K562 (cell line): ENCODE measurements around the gene SCYGR1. TPM values are rescaled to one million over a fixed set of nuclear protein-coding genes. Genes with fewer than 3 reads are reported as not detected.

Experiments
- ATAC-seq: fragments of 200-7000 bp; cut with Tn5 transposase; 3 replicates; pipeline ENCODE4 v1.9.1; 2020; ENCODE audit warnings: moderate library complexity
- BruUV-seq: library from RNA; stranded (reverse); fragments of 400-500 nt; replicated peaks from 2 replicates; lab custom pipeline; 2021; lab: Mats Ljungman, UMichigan
- CTCF ChIA-PET: fragments of 300-600 bp; formaldehyde crosslinking; extraction: SDS; loops from one replicate; lab custom pipeline; 2021; ENCODE audit warnings: low intra/inter-chr PET ratio; lab: Yijun Ruan, JAX
- POLR2A ChIA-PET: fragments of 300-600, 350-650 bp; sonication (Branson Sonifier 250); formaldehyde crosslinking; extraction: SDS; loops from one replicate; lab custom pipeline; 2021; ENCODE audit warnings: antibody characterized with exemption, inconsistent platforms; lab: Yijun Ruan, JAX
- DNase-seq, 4 experiments: peaks; one replicate each; pipeline versions ENCODE4 v3.0.0 to v3.0.0-alpha.2; 2011 to 2018; ENCODE audit warnings: low spot score in 3 of 4, mixed read lengths in 3 of 4; ENCODE audit errors: extremely low read depth in 1 of 4
- FAIRE-seq: peaks from 2 replicates; lab custom pipeline; 2011; peaks lifted over from hg19 to GRCh38; lab: Jason Lieb, UNC
- H2AFZ ChIP-seq: 2 replicates; pipeline ENCODE4 v1.6.0; 2011; ENCODE audit warnings: low read depth, low read length, control low read depth, inconsistent platforms
- H3K27ac ChIP-seq: fragments of 200-600 bp; 3 replicates; pipeline ENCODE4 v1.8.0; 2011; ENCODE audit warnings: low read depth, mild to moderate bottlenecking, control low read depth, inconsistent platforms, low read length, moderate library complexity, mixed read lengths; ENCODE audit errors: extremely low read depth
- H3K27me3 ChIP-seq, 2 experiments: fragments of 300-600 bp in 1 of 2; 2 replicates in 1 of 2; 3 replicates in 1 of 2; pipeline versions ENCODE4 v1.6.0 to v1.8.0; 2011; ENCODE audit warnings: inconsistent platforms in 2 of 2, low read length in 2 of 2, mild to moderate bottlenecking in 1 of 2, mixed read lengths in 1 of 2, moderate library complexity in 1 of 2; ENCODE audit not compliant: control insufficient read depth in 2 of 2, insufficient read depth in 2 of 2
- H3K36me3 ChIP-seq: fragments of 300-600 bp; 3 replicates; pipeline ENCODE4 v1.8.0; 2011; ENCODE audit warnings: mild to moderate bottlenecking, low read length, inconsistent platforms; ENCODE audit not compliant: control insufficient read depth, insufficient read depth
- H3K4me1 ChIP-seq, 2 experiments: fragments of 200-600 bp in 1 of 2; replicated peaks in 1 of 2; 2 replicates in 1 of 2; 3 replicates in 1 of 2; pipeline versions ENCODE4 v1.5.1 to v1.8.0; 2011; ENCODE audit warnings: inconsistent platforms in 2 of 2, low read length in 2 of 2, mild to moderate bottlenecking in 1 of 2, mixed read lengths in 1 of 2, moderate library complexity in 1 of 2; ENCODE audit not compliant: control insufficient read depth in 2 of 2, insufficient read depth in 2 of 2
- H3K4me2 ChIP-seq: 2 replicates; pipeline ENCODE4 v1.6.1; 2011; ENCODE audit warnings: low read length, control low read depth, inconsistent platforms, mixed read lengths; ENCODE audit not compliant: insufficient read depth
- H3K4me3 ChIP-seq: fragments of 200-600 bp; sonication (generic), shearing (Covaris generic); 2 replicates; pipeline ENCODE4 v1.5.1; 2016; ENCODE audit warnings: control low read depth, inconsistent platforms
- H3K79me2 ChIP-seq: fragments of 200-600 bp; 3 replicates; pipeline ENCODE4 v1.8.0; 2011; ENCODE audit warnings: low read length, inconsistent platforms; ENCODE audit not compliant: control insufficient read depth, insufficient read depth
- H3K9ac ChIP-seq, 2 experiments: 2 replicates each; pipeline versions ENCODE4 v1.6.0 to v1.6.1; 2011; ENCODE audit warnings: low read depth in 2 of 2, low read length in 2 of 2, control low read depth in 1 of 2, inconsistent platforms in 1 of 2, mild to moderate bottlenecking in 1 of 2, mixed read lengths in 1 of 2; ENCODE audit not compliant: insufficient read depth in 1 of 2
- H3K9me1 ChIP-seq: one replicate; pipeline ENCODE4 v1.6.0; 2011; ENCODE audit warnings: inconsistent platforms, mild to moderate bottlenecking, low read length, moderate library complexity; ENCODE audit not compliant: control insufficient read depth, insufficient read depth
- H3K9me3 ChIP-seq: replicated peaks from 2 replicates; pipeline ENCODE4 v1.5.1; 2011; ENCODE audit warnings: low read depth, low read length, inconsistent platforms; ENCODE audit not compliant: control insufficient read depth, insufficient read depth
- H4K20me1 ChIP-seq: replicated peaks from 2 replicates; pipeline ENCODE4 v1.6.1; 2011; ENCODE audit warnings: low read length, inconsistent platforms, mixed read lengths; ENCODE audit not compliant: control insufficient read depth, insufficient read depth
- CREBBP ChIP-seq: IDR thresholded peaks from one replicate; pipeline ENCODE4 v1.6.1; 2012; ENCODE audit warnings: low read depth, mild to moderate bottlenecking, control low read depth, inconsistent platforms, low read length
- CSDE1 ChIP-seq, 2 experiments: fragments of 450-650 bp; IDR thresholded peaks; 2 replicates each; pipeline ENCODE4 v1.6.1; 2016; ENCODE audit warnings: mild to moderate bottlenecking in 1 of 2
- CTCF ChIP-seq, 3 experiments: IDR thresholded peaks in 2 of 3; conservative IDR thresholded peaks in 1 of 3; 2 replicates each; pipeline ENCODE4 v1.5.1; 2011 to 2012; ENCODE audit warnings: low read length in 3 of 3, mild to moderate bottlenecking in 3 of 3, control low read depth in 2 of 3, improper control_type of control experiment in 1 of 3, inconsistent platforms in 1 of 3, low read depth in 1 of 3, mixed read lengths in 1 of 3, moderate library complexity in 1 of 3; ENCODE audit not compliant: insufficient read depth in 2 of 3
- SAFB ChIP-seq: fragments of 200-400 bp; formaldehyde crosslinking; IDR thresholded peaks from 2 replicates; pipeline ENCODE4 v1.6.1; 2017; ENCODE audit warnings: low read depth, low read length, borderline replicate concordance
- USF2 ChIP-seq: sonication (generic); formaldehyde crosslinking; IDR thresholded peaks from 2 replicates; pipeline ENCODE4 v1.5.0; 2020; ENCODE audit warnings: missing genetic modification reagents
- ZNF408 ChIP-seq: fragments of 250-450 bp; sonication (Bioruptor Pico); IDR thresholded peaks from 2 replicates; pipeline ENCODE4 v1.4.0; 2020; ENCODE audit warnings: low read depth, mild to moderate bottlenecking, moderate library complexity
- ZNF445 ChIP-seq: fragments of 250-450 bp; sonication (Bioruptor Pico); IDR thresholded peaks from 2 replicates; pipeline ENCODE4 v1.4.0; 2020; ENCODE audit warnings: low read depth, mild to moderate bottlenecking, moderate library complexity
- WGBS: fragments of 100-300 bp; shearing (Covaris generic); methylation state at CpG from one replicate; pipeline ENCODE4 v1.1.6; 2016; ENCODE audit warnings: low coverage, mixed read lengths; ENCODE audit not compliant: insufficient coverage; ENCODE audit errors: missing lambda C conversion rate; 5-methylcytosine and 5-hydroxymethylcytosine counted together
- in situ Hi-C: fragments of 300-500 bp; cut with MboI; formaldehyde crosslinking; loops from 4 replicates; pipeline ENCODE4 v1.15.0; 2018; ENCODE audit warnings: inconsistent platforms, mixed read lengths
- intact Hi-C: fragments of 100-400 bp; cut with micrococcal nuclease; formaldehyde crosslinking; loops from 2 replicates; pipeline ENCODE4 v1.14.2; 2022
- polyA plus RNA-seq, 8 experiments: library from polyadenylated mRNA; depleted of rRNA in 4 of 8; stranded (reverse) in 5 of 8; unstranded in 3 of 8; fragments of >200 nt; fragmentation: Nextera tagmentation in 2 of 8; fragmentation: Illumina TruSeq in 1 of 8; extraction: Ambion mirVana in 2 of 8; extraction: Trizol in 1 of 8; gene quantifications; 2 replicates each; pipeline versions ENCODE4 v1.2.1 to v1.2.3, GENCODE V29; 2011 to 2014; ENCODE audit warnings: inconsistent platforms in 1 of 8, missing spikeins in 1 of 8
- total RNA-seq, 7 experiments: library from RNA; depleted of rRNA in 6 of 7; stranded (reverse); fragments of >200 nt in 6 of 7; fragmentation: Illumina TruSeq in 2 of 7; extraction: Trizol in 2 of 7; gene quantifications; 2 replicates each; pipeline versions ENCODE4 v1.2.1 to v1.2.3, GENCODE V29; 2011 to 2021; ENCODE audit warnings: low replicate concordance in 1 of 7

The SCYGR1 gene
- total and polyA plus RNA-seq, 9 of the 15 experiments (the other 6 are each of a cell fraction or from before 2014, with no cell fraction given): not detected

- TF ChIP-seq USF2: no peak
- no peak for TF ChIP-seq SAFB
- no peak for TF ChIP-seq CREBBP
- TF ChIP-seq CSDE1 (IDR thresholded peaks at IDR 0.05): no peak
- no peak for TF ChIP-seq ZNF445
Measured at GRCh38 chr2:227378371-227378782, 9.4 kb downstream of the SCYGR1 start (continued).

- DNase-seq (no peak), ATAC-seq (no peak), FAIRE-seq (no peak)
- Histone ChIP-seq H3K9me3 (no peaks in the 10 kb centered on the region), H3K27ac (no peak overlapping the region), H3K9ac (no peak overlapping the region), H3K79me2 (no peaks in the 10 kb centered on the region), H3K27me3 (peaks cover 0 to 5% of the 10 kb centered on the region in 2 experiments; a peak in 1 of 5 replicates), H3K9me1 (no peaks in the 10 kb centered on the region), H2AFZ (no peak overlapping the region), H3K36me3 (no peaks in the 10 kb centered on the region), H4K20me1 (no peaks in the 10 kb centered on the region), H3K4me2 (no peak overlapping the region), H3K4me3 (no peak overlapping the region), H3K4me1 (no peaks in the 10 kb centered on the region; a peak in 1 of 5 replicates)
- in situ Hi-C loops (no loop called here), intact Hi-C loops (no loop called here)
- no TSS peak for BruUV-seq
- 5% methylated on average over 7 of the region's 8 CpGs for WGBS
- TF ChIP-seq CTCF (IDR thresholded peaks at IDR 0.05 in 2 of 3, conservative IDR thresholded peaks at IDR 0.05 in 1 of 3; ENCODE audit: insufficient read depth in 2 of 3, low read depth in 1 of 3, low read length in 3 of 3) (peak in 1 of 3 experiments; percentile 8; a peak in 1 of 6 replicates), ZNF408 (no peak)
- CTCF ChIA-PET: no interaction called here
- POLR2A ChIA-PET: interaction anchor here (1.2 kb wide), 1 partner anchor 15 kb away, joined by 3 read pairs; no protein-coding TSS in a partner anchor
Measured at GRCh38 chr2:227377467-227378351, 10.0 kb downstream of the SCYGR1 start.
